ENCODE results near the gene BTRC. TPM values are rescaled to one million over a fixed set of nuclear protein-coding genes. Genes with fewer than 3 reads are reported as not detected.

Gene BTRC
- total RNA-seq, 4 donors from 2014 or later: 12.6 to 26.5 (median 20.7) TPM

DNA sequence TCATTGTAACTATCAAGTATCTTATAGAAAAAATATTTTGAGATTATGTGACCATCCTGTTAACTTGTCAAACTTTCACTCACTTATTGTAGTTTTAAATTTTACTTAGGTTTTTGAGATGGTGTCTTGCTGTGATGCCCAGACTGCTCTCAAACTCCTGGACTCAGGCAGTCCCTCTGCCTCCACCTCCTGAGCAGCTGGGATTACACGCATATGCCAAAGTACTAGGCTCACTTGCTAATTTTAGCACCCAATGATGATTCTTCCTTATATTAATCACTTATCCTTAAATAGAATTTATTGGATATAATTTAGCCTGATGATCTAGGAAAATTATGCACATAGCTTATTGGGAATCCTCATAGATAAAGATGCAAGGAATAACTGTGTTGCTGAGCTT, 104.9 kb downstream of the BTRC start:
- H3K36me3 ChIP-seq: no peaks in the 10 kb centered on the region
- H3K27ac ChIP-seq: no peak overlapping the region
- no peaks in the 10 kb centered on the region for H3K27me3 ChIP-seq
- intact Hi-C loops (cut with DNase I; ENCODE audit: low total_unique reads): no loop called here
- no peak overlapping the region for H3K4me3 ChIP-seq
- H3K4me1 ChIP-seq: peaks cover 0 to 3% of the 10 kb centered on the region in 2 donors
- DNase-seq: no peak
- TF ChIP-seq, protein P1, sequence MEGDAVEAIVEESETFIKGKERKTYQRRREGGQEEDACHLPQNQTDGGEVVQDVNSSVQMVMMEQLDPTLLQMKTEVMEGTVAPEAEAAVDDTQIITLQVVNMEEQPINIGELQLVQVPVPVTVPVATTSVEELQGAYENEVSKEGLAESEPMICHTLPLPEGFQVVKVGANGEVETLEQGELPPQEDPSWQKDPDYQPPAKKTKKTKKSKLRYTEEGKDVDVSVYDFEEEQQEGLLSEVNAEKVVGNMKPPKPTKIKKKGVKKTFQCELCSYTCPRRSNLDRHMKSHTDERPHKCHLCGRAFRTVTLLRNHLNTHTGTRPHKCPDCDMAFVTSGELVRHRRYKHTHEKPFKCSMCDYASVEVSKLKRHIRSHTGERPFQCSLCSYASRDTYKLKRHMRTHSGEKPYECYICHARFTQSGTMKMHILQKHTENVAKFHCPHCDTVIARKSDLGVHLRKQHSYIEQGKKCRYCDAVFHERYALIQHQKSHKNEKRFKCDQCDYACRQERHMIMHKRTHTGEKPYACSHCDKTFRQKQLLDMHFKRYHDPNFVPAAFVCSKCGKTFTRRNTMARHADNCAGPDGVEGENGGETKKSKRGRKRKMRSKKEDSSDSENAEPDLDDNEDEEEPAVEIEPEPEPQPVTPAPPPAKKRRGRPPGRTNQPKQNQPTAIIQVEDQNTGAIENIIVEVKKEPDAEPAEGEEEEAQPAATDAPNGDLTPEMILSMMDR (IDR thresholded peaks at IDR 0.05): no peak
- no peak for TF ChIP-seq POLR2A (IDR thresholded peaks at IDR 0.05)
- H3K9me3 ChIP-seq: no peaks in the 10 kb centered on the region

DNA sequence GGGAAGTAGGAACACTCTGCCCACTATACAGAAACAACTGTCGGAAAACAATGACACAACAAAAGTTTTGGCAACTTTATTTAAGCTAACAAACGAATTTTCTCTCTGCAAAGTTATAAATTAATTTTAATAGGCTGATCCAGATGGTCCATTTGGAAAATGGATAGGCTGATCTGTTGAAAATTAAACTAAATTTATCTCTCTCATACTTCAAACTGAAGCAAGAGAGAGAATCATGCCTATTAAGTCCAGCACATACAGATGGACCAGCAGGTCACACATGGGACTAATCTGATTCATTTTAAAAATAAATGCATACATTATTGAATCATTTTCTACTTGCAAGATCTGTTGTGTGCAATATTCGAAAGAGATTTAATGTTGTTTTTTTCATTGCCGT, 110.1 kb downstream of the BTRC start:
- Histone ChIP-seq H3K4me1 (peaks cover 0 to 3% of the 10 kb centered on the region in 2 donors), H3K27ac (no peak overlapping the region), H3K4me3 (no peak overlapping the region), H3K36me3 (no peaks in the 10 kb centered on the region), H3K27me3 (no peaks in the 10 kb centered on the region), H3K9me3 (no peaks in the 10 kb centered on the region)
- intact Hi-C loops (cut with DNase I; ENCODE audit: low total_unique reads): no loop called here
- no peak for TF ChIP-seq POLR2A (IDR thresholded peaks at IDR 0.05)
- TF ChIP-seq, protein P1 (IDR thresholded peaks at IDR 0.05): no peak
- no peak for DNase-seq

DNA sequence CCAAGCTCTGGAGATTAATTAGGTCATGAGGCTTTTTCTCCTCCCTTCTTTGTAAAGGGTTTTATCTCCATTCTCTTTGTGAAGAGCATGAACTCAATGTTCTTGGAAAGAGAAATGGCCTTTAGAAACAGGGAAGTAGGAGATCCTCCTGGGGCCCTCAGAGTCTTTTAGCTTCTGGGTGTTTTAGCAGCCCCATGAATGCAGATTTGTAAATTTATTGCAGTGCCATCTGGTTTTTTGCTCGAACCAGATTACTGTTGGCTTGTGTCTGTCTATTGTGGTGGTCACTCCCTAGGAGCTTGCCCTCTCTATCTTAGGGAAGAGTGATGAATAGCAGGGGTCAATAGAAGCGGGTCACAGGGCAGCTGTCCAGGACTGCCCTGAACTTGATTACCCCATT, 110.6 kb downstream of the BTRC start:
- H3K36me3 ChIP-seq: no peaks in the 10 kb centered on the region
- no peak for DNase-seq
- no peaks in the 10 kb centered on the region for H3K9me3 ChIP-seq
- TF ChIP-seq, protein P1 (IDR thresholded peaks at IDR 0.05): no peak
- TF ChIP-seq POLR2A (IDR thresholded peaks at IDR 0.05): no peak
- intact Hi-C loops (cut with DNase I; ENCODE audit: low total_unique reads): no loop called here
- no peak overlapping the region for H3K27ac ChIP-seq
- H3K27me3 ChIP-seq: no peaks in the 10 kb centered on the region
- H3K4me1 ChIP-seq: peaks cover 0 to 3% of the 10 kb centered on the region in 2 donors
- no peak overlapping the region for H3K4me3 ChIP-seq

DNA sequence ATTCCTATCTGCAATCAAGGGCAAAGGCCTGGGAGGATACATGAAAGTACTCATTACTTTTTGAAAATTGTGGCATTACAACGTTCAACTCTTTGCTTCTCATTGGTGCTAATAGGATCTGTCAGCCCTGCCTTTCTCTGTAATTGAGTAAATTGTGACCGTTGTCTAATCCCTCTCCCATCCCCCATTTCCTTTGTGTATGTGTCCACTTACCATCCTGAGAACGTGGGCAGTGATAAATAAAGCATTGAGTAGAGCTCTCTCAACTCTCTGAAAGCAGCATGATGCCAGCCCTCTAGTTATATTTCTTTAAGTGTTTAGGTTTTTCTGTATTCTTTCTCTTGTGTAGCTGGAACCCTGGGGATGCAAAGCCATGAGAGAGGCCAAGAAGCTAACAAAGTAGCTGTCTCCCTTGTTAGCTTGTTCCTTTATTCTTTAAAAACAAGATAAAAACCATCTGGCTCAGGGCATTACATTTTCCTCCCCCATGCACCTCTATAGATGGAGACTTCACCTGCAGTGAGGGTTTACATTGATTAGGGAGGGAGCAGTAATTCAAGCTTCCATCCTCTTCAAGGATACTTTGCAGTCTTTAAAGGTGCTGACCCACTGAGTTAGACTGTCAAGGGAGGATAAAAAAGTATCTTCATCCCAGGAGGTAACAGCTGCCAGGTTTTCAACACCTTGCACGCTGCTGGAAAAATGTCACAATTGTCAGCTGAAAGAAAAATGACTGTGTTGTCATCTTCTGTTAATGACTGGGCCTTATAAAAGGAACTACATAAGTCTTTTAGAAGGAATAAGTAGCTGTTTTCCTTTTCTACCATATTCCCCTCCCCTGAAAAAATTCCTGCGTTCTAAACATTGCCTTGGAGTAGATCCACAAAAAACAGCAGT, 112.3 kb downstream of the BTRC start:
- no peak for DNase-seq
- H3K36me3 ChIP-seq: no peaks in the 10 kb centered on the region
- H3K4me3 ChIP-seq: no peak overlapping the region
- no peaks in the 10 kb centered on the region for H3K9me3 ChIP-seq
- H3K27me3 ChIP-seq: no peaks in the 10 kb centered on the region
- no peak for TF ChIP-seq POLR2A (IDR thresholded peaks at IDR 0.05)
- TF ChIP-seq, protein P1 (IDR thresholded peaks at IDR 0.05): no peak
- no peak overlapping the region for H3K27ac ChIP-seq
- H3K4me1 ChIP-seq: no peaks in the 10 kb centered on the region
- intact Hi-C loops (cut with DNase I; ENCODE audit: low total_unique reads): no loop called here

DNA sequence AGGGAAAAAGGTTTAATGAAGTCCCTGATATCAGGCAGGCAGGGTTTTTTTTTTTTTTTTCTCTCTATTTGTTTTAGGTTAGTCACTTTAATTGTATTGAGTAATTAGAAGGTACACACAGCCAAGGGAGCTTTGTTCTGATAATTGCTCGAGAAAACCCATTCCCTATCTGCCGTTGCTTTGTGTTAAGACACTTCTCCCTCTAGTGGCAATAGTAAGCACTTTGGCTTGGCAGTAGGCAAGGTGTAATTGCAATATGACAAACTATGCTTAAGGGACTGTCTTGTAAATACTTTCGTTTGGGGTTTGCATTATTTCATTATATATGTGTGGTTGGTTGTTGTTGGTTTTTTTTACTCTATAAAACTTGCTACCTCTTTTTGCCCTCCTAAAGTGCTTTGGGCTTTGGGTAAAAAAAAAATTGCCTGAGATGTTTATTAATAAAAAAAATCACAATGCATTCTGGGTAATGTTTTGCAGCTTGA, 113.4 kb downstream of the BTRC start:
- intact Hi-C loops (cut with DNase I; ENCODE audit: low total_unique reads): no loop called here
- H3K9me3 ChIP-seq: no peaks in the 10 kb centered on the region

More for the DNA sequence above, 113.4 kb downstream of the BTRC start:
- H3K27ac ChIP-seq: no peak overlapping the region
- H3K4me3 ChIP-seq: no peak overlapping the region
- peak in 1 of 2 donors; percentile 21 for DNase-seq
- no peaks in the 10 kb centered on the region for H3K36me3 ChIP-seq
- no peaks in the 10 kb centered on the region for H3K4me1 ChIP-seq
- H3K27me3 ChIP-seq: no peaks in the 10 kb centered on the region
- no peak for TF ChIP-seq POLR2A (IDR thresholded peaks at IDR 0.05)
- TF ChIP-seq, protein P1 (IDR thresholded peaks at IDR 0.05): peak; percentile 57 to 82 (median 69)
